GM21723 (cell line): ENCODE data around the gene LRRC3.

Source experiments
- ATAC-seq: cut with Tn5 transposase; IDR thresholded peaks from one replicate; pipeline ENCODE4 v1.9.1; 2021; ENCODE audit warnings: mild to moderate bottlenecking, moderate library complexity; ENCODE audit not compliant: unreplicated experiment

Gene LRRC3

GRCh38 chr21:44438531-44439210 is 16.6 kb upstream of the LRRC3 start:
- no peak for ATAC-seq

GRCh38 chr21:44439211-44439600 is 16.1 kb upstream of the LRRC3 start:
- no peak for ATAC-seq

- ATAC-seq = no peak
Observed at GRCh38 chr21:44440241-44441040, 14.9 kb upstream of the LRRC3 start.

- ATAC-seq = no peak
Observed at GRCh38 chr21:44441041-44441400, 14.3 kb upstream of the LRRC3 start.

- no peak for ATAC-seq
Observed at GRCh38 chr21:44441581-44442265, 13.6 kb upstream of the LRRC3 start.

GRCh38 chr21:44442266-44443125 is 12.8 kb upstream of the LRRC3 start:
- no peak for ATAC-seq

- ATAC-seq = no peak
Observed at GRCh38 chr21:44443291-44443890, 11.9 kb upstream of the LRRC3 start.

GRCh38 chr21:44443891-44444285 is 11.4 kb upstream of the LRRC3 start:
- ATAC-seq = no peak

GRCh38 chr21:44444286-44444931 is 10.9 kb upstream of the LRRC3 start:
- no peak for ATAC-seq

- no peak for ATAC-seq
Observed at GRCh38 chr21:44445145-44445812, 10.0 kb upstream of the LRRC3 start.

- ATAC-seq = no peak
Observed at GRCh38 chr21:44448651-44449131, 6.6 kb upstream of the LRRC3 start.

GRCh38 chr21:44449473-44450363 is 5.6 kb upstream of the LRRC3 start:
- no peak for ATAC-seq

- no peak for ATAC-seq
Observed at GRCh38 chr21:44450402-44450801, 4.9 kb upstream of the LRRC3 start.

GRCh38 chr21:44450999-44451398 is 4.3 kb upstream of the LRRC3 start:
- no peak for ATAC-seq

GRCh38 chr21:44453120-44453519 is 2.2 kb upstream of the LRRC3 start:
- no peak for ATAC-seq

- ATAC-seq = no peak
Observed at GRCh38 chr21:44454058-44454457, 1.3 kb upstream of the LRRC3 start.

- ATAC-seq = no peak
Observed at GRCh38 chr21:44455524-44456213, 359 bp downstream of the LRRC3 start.
